A673 (cell line): ENCODE results near the gene MCM5.

ENCODE experiments used
- CTCF ChIP-seq: fragments of 300-800, 200-600 bp; sonication (generic); conservative IDR thresholded peaks from 2 replicates; pipeline ENCODE4 v1.5.1; 2017; ENCODE audit warnings: low read depth, mild to moderate bottlenecking, antibody characterized with exemption, low read length, moderate library complexity, mixed read lengths
- EZH2 ChIP-seq: fragments of 200-600 bp; sonication (generic); IDR thresholded peaks from 2 replicates; pipeline ENCODE4 v1.6.1; 2017; ENCODE audit warnings: borderline replicate concordance, low read depth, mild to moderate bottlenecking, mixed read lengths, antibody characterized with exemption, low read length; ENCODE audit not compliant: poor library complexity, severe bottlenecking

- TF ChIP-seq CTCF (no peak), EZH2 (no peak)
These were observed 46.6 kb upstream of the MCM5 start for GRCh38 chr22:35353318-35353717.
